ENCODE data around the gene IQSEC2. TPM values are rescaled to one million over a fixed set of nuclear protein-coding genes. Genes with fewer than 3 reads are reported as not detected.

Gene IQSEC2
- total and polyA plus RNA-seq, 2 of the 8 experiments (the other 6 are each of a cell fraction or from before 2014, with no cell fraction given), result 6.1 to 54.9 TPM

DNA sequence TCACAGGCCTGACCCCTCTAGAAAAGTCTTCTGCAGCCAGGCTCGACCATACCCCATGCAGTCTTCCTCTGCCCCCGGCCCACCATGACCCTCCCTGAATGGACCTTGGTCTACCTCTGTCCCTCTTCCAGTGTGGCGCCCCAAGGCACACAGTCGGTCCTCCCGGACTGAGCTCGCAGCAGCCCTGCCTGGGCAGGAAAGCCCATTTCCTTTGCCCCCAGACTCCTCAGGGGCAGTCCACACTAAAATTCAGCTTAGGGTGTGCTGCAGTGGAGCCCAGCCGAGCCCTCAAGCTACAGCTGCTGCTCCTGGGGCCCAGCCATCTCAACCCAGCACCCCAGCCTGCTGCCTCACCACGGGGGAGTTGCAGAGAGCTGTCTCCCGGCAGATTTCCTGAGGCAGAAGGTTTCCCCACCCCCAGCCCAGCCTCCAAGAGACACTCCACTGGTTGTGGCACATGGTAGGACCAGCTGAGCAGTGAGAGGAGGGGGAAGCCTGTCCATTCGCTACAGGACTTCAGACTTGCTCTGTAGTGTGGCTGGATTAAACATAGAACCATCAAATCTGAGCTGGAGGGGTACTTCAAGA, 37.5 kb upstream of the IQSEC2 start:
- Histone ChIP-seq H3K9me3 (ENCODE audit: insufficient read depth in 2 of 2, low read depth in 1 of 2, low read length in 1 of 2) (no peaks in the 10 kb centered on the region), H3K79me1 (ENCODE audit: low read depth, low read length) (no peaks in the 10 kb centered on the region; the same call in 1 of the 2 replicates), H3K4ac (replicated peaks; ENCODE audit: insufficient read length, low read depth, low read length) (no peak overlapping the region), H2BK120ac (replicated peaks; ENCODE audit: low read depth, low read length) (no peak overlapping the region), H3K4me2 (ENCODE audit: insufficient read depth in 1 of 2, low read depth in 2 of 2, low read length in 2 of 2) (peak overlapping the region; percentile 84 to 87), H4K91ac (replicated peaks; ENCODE audit: insufficient read length, low read length) (no peak overlapping the region), H3K27me3 (replicated peaks in 1 of 4; ENCODE audit: control insufficient read depth in 3 of 4, extremely low read depth in 1 of 4, insufficient read depth in 3 of 4, low read length in 3 of 4) (peaks cover 1 to 29% (median 16%) of the 10 kb centered on the region in 4 experiments; a peak in 6 of 7 replicates), H3K36me3 (ENCODE audit: control insufficient read depth in 2 of 4, insufficient read depth in 4 of 4, low read length in 3 of 4) (no peaks in the 10 kb centered on the region), H3K23me2 (ENCODE audit: low read depth, low read length) (peaks cover 13% of the 10 kb centered on the region; the same call in 1 of the 2 replicates), H2BK5ac (ENCODE audit: low read depth, low read length) (0 out of 2 replicates have a peak overlapping the region, but pooled peaks have one; percentile 44), H2AFZ (ENCODE audit: low read length) (no peak overlapping the region; the same call in 1 of the 2 replicates), H2BK12ac (ENCODE audit: low read depth, low read length) (no peak overlapping the region), H4K20me1 (replicated peaks in 1 of 2; ENCODE audit: control insufficient read depth in 1 of 2, insufficient read depth in 2 of 2, low read length in 2 of 2) (no peaks in the 10 kb centered on the region), H3K4me1 (replicated peaks in 1 of 4; ENCODE audit: control insufficient read depth in 3 of 4, insufficient read depth in 4 of 4, low read length in 3 of 4) (peaks cover 4 to 24% (median 10%) of the 10 kb centered on the region in 4 experiments), H3K79me2 (ENCODE audit: control insufficient read depth in 1 of 2, insufficient read depth in 2 of 2, low read length in 2 of 2) (peaks cover 5 to 54% of the 10 kb centered on the region in 2 experiments; a peak in 3 of 4 replicates), H4K5ac (ENCODE audit: insufficient read length, low read depth, low read length) (no peak overlapping the region), H3K18ac (ENCODE audit: extremely low read depth, low read length) (no peak overlapping the region), H2BK15ac (ENCODE audit: low read length) (no peak overlapping the region), H2BK20ac (ENCODE audit: low read length) (no peak overlapping the region), H3K56ac (replicated peaks; ENCODE audit: insufficient read length, low read depth, low read length) (no peak overlapping the region), H3K4me3 (ENCODE audit: extremely low read depth in 1 of 4, insufficient read depth in 2 of 4, low read depth in 3 of 4, low read length in 4 of 4) (peak overlapping the region in 3 of 4 experiments; percentile 24 to 69 (median 26); a peak in 5 of 8 replicates), H3K14ac (ENCODE audit: insufficient read length) (no peak overlapping the region), H3K27ac (ENCODE audit: low read depth, low read length) (no peak overlapping the region), H4K8ac (ENCODE audit: extremely low read depth, insufficient read depth, low read length) (no peak overlapping the region), H3K9ac (replicated peaks in 1 of 4; ENCODE audit: extremely low read depth in 1 of 4, low read depth in 3 of 4, low read length in 3 of 4) (no peak overlapping the region), H2AK5ac (ENCODE audit: low read depth, low read length) (no peak overlapping the region), H3K23ac (ENCODE audit: insufficient read length) (no peak overlapping the region)
- POLR2A ChIA-PET (ENCODE audit: partially characterized antibody), result interaction anchor here (1.0 to 1.5 kb wide), 3 partner anchors 11 to 104 kb away, joined by 3 to 5 read pairs (median 5); partner anchors contain the start of genes RIBC1 and SMC1A
- FAIRE-seq, result no peak
- TF ChIP-seq GABPA (IDR thresholded peaks at IDR 0.05; ENCODE audit: borderline replicate concordance, insufficient read depth, low read length) (no peak), GTF2F1 (IDR thresholded peaks at IDR 0.05; ENCODE audit: borderline replicate concordance, low read depth, low read length) (no peak), SUZ12 (IDR thresholded peaks at IDR 0.05; ENCODE audit: low read length) (0 out of 2 replicates have a peak, but pooled peaks have one; percentile 1)
- TF ChIP-seq, protein P1, sequence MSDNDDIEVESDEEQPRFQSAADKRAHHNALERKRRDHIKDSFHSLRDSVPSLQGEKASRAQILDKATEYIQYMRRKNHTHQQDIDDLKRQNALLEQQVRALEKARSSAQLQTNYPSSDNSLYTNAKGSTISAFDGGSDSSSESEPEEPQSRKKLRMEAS (IDR thresholded peaks at IDR 0.05), result 0 out of 2 replicates have a peak, but pooled peaks have one; percentile 11
- no peak for DNase-seq (ENCODE audit: low read depth in 1 of 2, low spot score in 2 of 2)
- CTCF ChIA-PET (ENCODE audit: partially characterized antibody), result interaction anchor here (0.8 to 5.1 kb wide), 18 partner anchors 11 to 127 kb away, joined by 3 to 78 read pairs (median 3); partner anchors contain the start of genes IQSEC2, RIBC1 and SMC1A
- 60% methylated on average over 8 of the region's 10 CpGs; no CpG with 5 or more reads in 1 of the 2 experiments for WGBS, 2 experiments (ENCODE audit: extremely low coverage in 1 of 2, insufficient coverage in 1 of 2, insufficient read length in 1 of 2, insufficient replicate concordance in 2 of 2, low coverage in 1 of 2, low lambda C conversion rate in 2 of 2, missing lambda C conversion rate in 1 of 2)

Measured in H1 (cell line).